ENCODE results near the gene C6orf89. TPM values are rescaled to one million over a fixed set of nuclear protein-coding genes. Genes with fewer than 3 reads are reported as not detected.
"Not testable (repeated sequence)": the region's sequence is repeated elsewhere in the genome, so short reads cannot be mapped to it uniquely, and the experiment has no call there.

C6orf89 gene
- total RNA-seq, 4 donors from 2014 or later: 25.6 to 39.1 (median 28.9) TPM

DNA sequence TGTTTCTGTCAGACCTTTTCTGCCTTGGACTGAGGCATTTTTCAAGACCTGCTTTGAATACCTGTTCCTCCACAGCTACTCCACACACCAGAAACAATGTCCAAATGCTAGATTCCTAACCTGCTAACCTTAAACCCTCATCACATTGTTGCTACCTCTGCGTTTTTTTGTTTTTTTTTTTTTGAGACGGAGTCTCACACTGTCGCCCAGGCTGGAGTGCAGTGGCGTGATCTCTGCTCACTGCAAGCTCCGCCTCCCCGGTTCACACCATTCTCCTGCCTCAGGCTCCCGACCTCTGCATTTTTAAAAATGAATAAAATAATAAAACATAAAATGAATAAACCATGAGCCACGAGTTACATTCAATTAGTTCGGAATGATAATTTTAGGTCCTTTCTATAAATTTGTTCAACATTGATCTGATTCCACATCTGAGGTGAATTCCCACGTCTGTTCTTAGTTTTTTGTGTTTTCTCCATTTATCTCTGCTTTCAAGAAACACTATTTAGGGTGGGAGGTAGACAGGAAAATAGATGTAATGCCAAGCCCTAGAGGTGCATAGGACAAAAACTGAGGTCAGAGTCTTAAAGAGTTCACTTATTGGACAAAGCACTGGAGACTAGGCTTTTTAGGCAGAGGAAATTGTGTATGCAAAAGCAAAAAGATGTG is 1.3 kb downstream of the C6orf89 start:
- TF ChIP-seq CTCF (IDR thresholded peaks at IDR 0.05): no peak
- no peak for TF ChIP-seq POLR2A (IDR thresholded peaks at IDR 0.05)
- no peak overlapping the region for H3K27ac ChIP-seq
- peak overlapping the region in 1 of 4 donors; percentile 80 for H3K4me3 ChIP-seq

DNA sequence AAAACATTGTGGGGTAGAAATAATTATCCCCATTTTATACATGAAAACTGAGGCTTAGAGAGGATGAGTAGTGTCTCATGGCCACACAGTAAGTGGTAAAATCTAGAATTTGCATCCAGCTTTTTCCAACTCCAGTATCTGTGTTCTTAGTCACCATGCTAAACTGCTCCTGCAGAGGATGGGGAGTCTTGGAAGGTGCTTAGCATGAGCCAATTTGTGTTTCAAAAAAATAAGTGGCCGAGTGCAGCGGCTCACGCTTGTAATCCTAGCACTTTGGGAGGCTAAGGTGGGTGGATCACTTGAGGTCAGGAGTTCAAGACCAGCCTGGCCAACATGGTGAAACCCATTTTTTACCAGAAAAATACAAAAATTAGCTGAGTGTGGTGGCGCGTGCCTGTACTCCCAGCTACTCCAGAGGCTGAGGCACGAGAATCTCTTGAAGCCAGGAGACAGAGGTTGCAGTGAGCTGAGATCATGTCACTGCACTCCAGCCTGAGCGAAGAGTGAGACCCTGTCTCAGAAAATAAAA is 2.4 kb downstream of the C6orf89 start:
- no peak for DNase-seq
- Histone ChIP-seq H3K4me3 (no peak overlapping the region), H3K27me3 (no peaks in the 10 kb centered on the region), H3K27ac (no peak overlapping the region), H3K9me3 (no peaks in the 10 kb centered on the region), H3K36me3 (no peaks in the 10 kb centered on the region), H3K4me1 (peaks cover 0 to 3% (median 0%) of the 10 kb centered on the region in 4 donors)
- TF ChIP-seq POLR2A (IDR thresholded peaks at IDR 0.05) (no peak), CTCF (IDR thresholded peaks at IDR 0.05) (no peak)

More for the DNA sequence above, 1.3 kb downstream of the C6orf89 start:
- Histone ChIP-seq H3K27me3 (no peaks in the 10 kb centered on the region), H3K4me1 (peaks cover 0 to 3% (median 0%) of the 10 kb centered on the region in 4 donors), H3K36me3 (no peaks in the 10 kb centered on the region), H3K9me3 (no peaks in the 10 kb centered on the region)
- no peak for DNase-seq

GRCh38 chr6:36888654-36889481 is 3.1 kb downstream of the C6orf89 start:
- Histone ChIP-seq H3K36me3 (no peaks in the 10 kb centered on the region), H3K9me3 (no peaks in the 10 kb centered on the region), H3K4me1 (peaks cover 0 to 3% (median 0%) of the 10 kb centered on the region in 4 donors), H3K4me3 (no peak overlapping the region), H3K27me3 (no peaks in the 10 kb centered on the region), H3K27ac (no peak overlapping the region)
- no peak for DNase-seq
- TF ChIP-seq CTCF (IDR thresholded peaks at IDR 0.05) (no peak), POLR2A (IDR thresholded peaks at IDR 0.05) (no peak)

DNA sequence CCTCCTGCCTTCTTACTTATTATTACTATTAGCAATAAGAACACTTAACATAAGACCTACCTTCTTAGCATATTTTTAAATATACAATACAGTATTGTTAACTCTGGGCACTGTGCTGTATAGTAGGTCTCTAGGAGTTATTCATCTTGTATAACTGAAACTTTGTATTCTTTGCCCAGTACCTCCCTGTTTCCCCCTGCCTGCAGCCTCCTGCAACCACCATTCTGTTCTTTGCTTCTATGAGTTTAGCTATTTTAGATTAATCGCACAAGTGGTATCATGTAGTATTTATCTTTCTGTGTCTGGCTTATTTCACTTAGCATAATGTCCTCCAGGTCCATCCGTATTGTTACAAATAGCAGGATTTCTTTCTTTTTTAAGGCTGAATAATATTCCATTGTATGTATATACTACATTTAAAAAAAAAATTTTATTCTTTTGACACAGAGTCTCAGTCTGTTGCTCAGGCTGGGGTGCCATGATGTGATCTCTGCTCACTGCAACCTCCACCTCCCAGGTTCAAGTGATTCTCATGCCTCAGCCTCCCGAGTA is 4.4 kb downstream of the C6orf89 start:
- no peaks in the 10 kb centered on the region for H3K9me3 ChIP-seq
- no peak overlapping the region for H3K27ac ChIP-seq
- TF ChIP-seq CTCF (IDR thresholded peaks at IDR 0.05) (no peak), POLR2A (IDR thresholded peaks at IDR 0.05) (no peak)
- DNase-seq: no peak
- no peak overlapping the region for H3K4me3 ChIP-seq
- peaks cover 0 to 2% (median 0%) of the 10 kb centered on the region in 4 donors for H3K4me1 ChIP-seq
- peaks cover 0 to 8% (median 0%) of the 10 kb centered on the region in 3 donors for H3K36me3 ChIP-seq
- H3K27me3 ChIP-seq: no peaks in the 10 kb centered on the region

GRCh38 chr6:36891153-36891552 is 5.4 kb downstream of the C6orf89 start:
- not testable (repeated sequence) for H3K9me3 ChIP-seq, H3K4me3 ChIP-seq, H3K27me3 ChIP-seq, H3K4me1 ChIP-seq, DNase-seq, H3K27ac ChIP-seq
- peaks cover 0 to 17% (median 0%) of the 10 kb centered on the region in 3 donors for H3K36me3 ChIP-seq

Measured in Peyer's patch (tissue), 4 donors.